Stimulated activated naive CD8-positive, alpha-beta T cell treated with anti-CD3 and anti-CD28 coated beads, Interleukin-15, Interleukin-2, amounts not matched to agents 100 ng/mL and 50 ng/mL, for 24 hours (primary cell): ENCODE data around the gene TPX2.

Experiments
- H3K27ac Mint-ChIP-seq: one replicate; pipeline ENCODE4 v1.8.0; 2021; ENCODE audit warnings: mild to moderate bottlenecking, mixed read lengths
- H3K27me3 Mint-ChIP-seq: one replicate; pipeline ENCODE4 v1.8.0; 2021; ENCODE audit warnings: mixed read lengths
- H3K36me3 Mint-ChIP-seq: one replicate; pipeline ENCODE4 v1.8.0; 2021; ENCODE audit warnings: low read depth, mixed read lengths
- H3K4me1 Mint-ChIP-seq: one replicate; pipeline ENCODE4 v1.8.0; 2021; ENCODE audit warnings: low read depth, mixed read lengths
- H3K4me3 Mint-ChIP-seq: one replicate; pipeline ENCODE4 v1.8.0; 2021; ENCODE audit warnings: mild to moderate bottlenecking, mixed read lengths
- H3K9me3 Mint-ChIP-seq: one replicate; pipeline ENCODE4 v1.8.0; 2021; ENCODE audit warnings: mixed read lengths

The TPX2 gene

DNA sequence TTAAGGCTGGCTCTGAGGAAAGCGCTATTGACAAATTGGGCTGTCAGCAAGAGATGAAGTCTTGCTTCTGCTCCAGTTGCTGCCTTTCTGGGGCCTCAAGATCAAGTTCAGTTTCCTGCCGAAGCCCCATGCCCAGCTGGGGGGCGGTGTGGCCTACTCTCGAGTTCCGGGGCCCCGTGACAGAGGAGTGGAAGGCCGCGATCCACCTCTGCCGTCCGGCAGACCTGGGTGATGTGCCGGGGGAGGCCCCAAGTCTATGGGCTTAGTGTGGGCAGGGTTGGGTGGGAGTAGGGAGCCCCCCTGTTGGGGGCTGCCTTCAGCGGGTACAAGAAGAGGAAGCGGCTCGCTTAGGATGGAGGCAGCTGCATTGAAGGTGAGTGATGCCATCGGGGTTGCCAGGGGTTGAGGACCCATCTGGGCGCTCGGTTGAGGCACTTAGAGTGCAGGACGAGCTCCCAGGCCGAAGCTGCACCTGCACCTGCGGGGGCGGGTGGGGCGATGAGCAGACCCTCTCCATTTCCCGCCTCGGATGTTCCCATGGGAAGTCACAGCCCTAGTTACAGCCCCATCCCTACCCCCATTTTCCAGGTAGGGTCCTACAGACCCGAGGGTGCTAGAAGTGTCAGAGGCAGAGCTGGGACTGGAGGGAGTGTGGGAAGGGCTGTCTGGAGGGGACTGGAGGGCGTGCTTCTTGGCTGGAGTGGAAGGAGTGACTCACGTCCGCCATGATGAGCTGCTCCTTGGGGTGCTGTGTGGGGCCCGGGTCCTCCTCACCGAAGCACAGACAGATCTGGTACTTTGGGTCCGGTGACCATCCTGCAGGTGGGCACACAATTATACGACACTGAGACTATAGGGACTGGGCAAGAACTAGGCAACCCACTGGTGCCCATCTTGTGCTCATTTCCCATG is 109.3 kb downstream of the TPX2 start:
- Mint-ChIP-seq H3K4me3 (no peak overlapping the region), H3K4me1 (no peaks in the 10 kb centered on the region), H3K9me3 (no peaks in the 10 kb centered on the region), H3K36me3 (no peaks in the 10 kb centered on the region), H3K27me3 (peaks cover 8% of the 10 kb centered on the region), H3K27ac (no peak overlapping the region)

GRCh38 chr20:31849306-31849930 is 110.3 kb downstream of the TPX2 start:
- no peak overlapping the region for H3K4me3 Mint-ChIP-seq
- H3K27ac Mint-ChIP-seq = no peak overlapping the region
- no peaks in the 10 kb centered on the region for H3K36me3 Mint-ChIP-seq
- peaks cover 8% of the 10 kb centered on the region for H3K27me3 Mint-ChIP-seq
- no peaks in the 10 kb centered on the region for H3K4me1 Mint-ChIP-seq
- no peaks in the 10 kb centered on the region for H3K9me3 Mint-ChIP-seq
